Adrenal gland (tissue), 5 donors: ENCODE results near the gene MGAT4D.

Experiments
- POLR2A ChIP-seq, 2 donors: fragments of 450-650 bp; IDR thresholded peaks; one replicate each; pipeline ENCODE4 v1.6.1; 2017; ENCODE audit warnings: antibody characterized with exemption in 2 of 2, mild to moderate bottlenecking in 2 of 2, moderate library complexity in 1 of 2
- TF ChIP-seq, protein P1 (sequence below), 6 experiments: fragments of 450-650 bp in 4 of 6; fragments of 200-600 bp in 2 of 6; sonication (generic) in 1 of 6; IDR thresholded peaks; 1 replicate in 5 of 6; 2 replicates in 1 of 6; pipeline versions ENCODE4 v1.5.1 to v1.8.0; 2016 to 2021; ENCODE audit warnings: antibody characterized with exemption in 6 of 6, mild to moderate bottlenecking in 2 of 6, moderate library complexity in 1 of 6
- donor health status: DM: no; HTN: no; CAD: no.

DNA sequence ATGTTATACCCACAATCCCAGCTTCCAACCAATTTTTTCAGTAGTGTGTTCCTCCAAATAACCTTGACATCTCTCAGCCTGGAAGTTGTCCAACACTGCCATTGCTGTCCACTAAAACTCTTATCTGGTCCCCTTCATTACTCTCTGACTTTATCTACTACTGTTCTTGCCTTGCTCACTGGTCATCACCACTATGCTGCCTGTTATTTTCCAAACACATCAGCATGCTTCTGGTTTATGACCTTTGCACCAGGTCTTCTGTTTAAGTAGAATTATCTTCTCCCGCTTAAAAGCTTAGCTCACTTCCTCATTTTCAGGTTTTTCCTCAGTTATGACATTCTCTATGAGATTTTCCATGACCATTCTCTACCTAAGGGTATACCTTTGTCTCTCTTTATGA lies 31.3 kb upstream of the MGAT4D start:
- TF ChIP-seq, protein P1, sequence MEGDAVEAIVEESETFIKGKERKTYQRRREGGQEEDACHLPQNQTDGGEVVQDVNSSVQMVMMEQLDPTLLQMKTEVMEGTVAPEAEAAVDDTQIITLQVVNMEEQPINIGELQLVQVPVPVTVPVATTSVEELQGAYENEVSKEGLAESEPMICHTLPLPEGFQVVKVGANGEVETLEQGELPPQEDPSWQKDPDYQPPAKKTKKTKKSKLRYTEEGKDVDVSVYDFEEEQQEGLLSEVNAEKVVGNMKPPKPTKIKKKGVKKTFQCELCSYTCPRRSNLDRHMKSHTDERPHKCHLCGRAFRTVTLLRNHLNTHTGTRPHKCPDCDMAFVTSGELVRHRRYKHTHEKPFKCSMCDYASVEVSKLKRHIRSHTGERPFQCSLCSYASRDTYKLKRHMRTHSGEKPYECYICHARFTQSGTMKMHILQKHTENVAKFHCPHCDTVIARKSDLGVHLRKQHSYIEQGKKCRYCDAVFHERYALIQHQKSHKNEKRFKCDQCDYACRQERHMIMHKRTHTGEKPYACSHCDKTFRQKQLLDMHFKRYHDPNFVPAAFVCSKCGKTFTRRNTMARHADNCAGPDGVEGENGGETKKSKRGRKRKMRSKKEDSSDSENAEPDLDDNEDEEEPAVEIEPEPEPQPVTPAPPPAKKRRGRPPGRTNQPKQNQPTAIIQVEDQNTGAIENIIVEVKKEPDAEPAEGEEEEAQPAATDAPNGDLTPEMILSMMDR (IDR thresholded peaks at IDR 0.05) = no peak
- TF ChIP-seq POLR2A (IDR thresholded peaks at IDR 0.05) = no peak
